ENCODE data around the gene HPCAL1. TPM values are rescaled to one million over a fixed set of nuclear protein-coding genes. Genes with fewer than 3 reads are reported as not detected.

The HPCAL1 gene
- total and polyA plus RNA-seq, 10 of the 15 experiments (the other 5 are each of a cell fraction or from before 2014, with no cell fraction given), result 0.40 to 12.8 (median 7.9) TPM

DNA sequence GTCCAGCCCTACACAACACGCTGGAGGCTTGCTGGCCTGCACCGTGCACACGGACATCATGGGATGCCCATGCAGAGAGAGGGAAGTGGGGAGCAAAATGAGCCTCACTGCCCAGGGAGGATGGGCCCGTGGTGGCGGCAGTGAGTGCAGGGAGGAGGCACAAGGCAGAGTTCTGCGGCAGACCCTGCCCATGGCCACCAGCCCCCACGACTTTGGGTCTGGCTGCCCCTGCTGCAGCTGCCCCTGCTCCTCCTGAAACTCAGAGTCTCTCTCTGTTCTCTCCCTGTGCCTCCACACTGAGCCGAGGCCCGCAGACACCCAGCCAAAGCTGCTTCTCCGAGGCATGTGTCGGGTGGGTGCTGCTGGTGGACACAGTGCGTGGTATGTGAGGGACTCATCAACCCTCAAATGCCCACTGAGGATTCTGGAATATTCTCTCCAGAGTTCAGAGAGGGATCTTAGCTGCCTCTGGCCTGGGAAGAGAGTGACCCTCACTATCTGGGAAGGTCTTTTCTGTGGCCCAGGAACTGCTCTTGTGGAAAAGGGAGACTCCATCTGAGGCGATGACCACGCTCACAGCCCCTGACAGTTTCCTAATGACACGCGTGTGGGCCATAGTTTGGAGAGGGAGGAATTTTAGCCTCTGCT is 45.1 kb upstream of the HPCAL1 start:
- Histone ChIP-seq H2AFZ (ENCODE audit: control insufficient read depth, low read depth, low read length) (no peak overlapping the region), H3K4me3 (no peak overlapping the region), H3K27ac (ENCODE audit: control insufficient read depth, insufficient read depth) (no peak overlapping the region), H3K9ac (ENCODE audit: control insufficient read depth, insufficient read depth, low read length) (no peak overlapping the region), H3K27me3 (replicated peaks in 1 of 2; ENCODE audit: control insufficient read depth in 2 of 2, insufficient read depth in 2 of 2, low read length in 1 of 2) (peaks cover 0 to 3% of the 10 kb centered on the region in 2 experiments; a peak in 3 of 4 replicates), H3K36me3 (ENCODE audit: control insufficient read depth in 2 of 2, insufficient read depth in 2 of 2, low read length in 1 of 2) (no peaks in the 10 kb centered on the region), H3K4me1 (ENCODE audit: control insufficient read depth, insufficient read depth, low read length) (no peaks in the 10 kb centered on the region), H3K9me3 (replicated peaks; ENCODE audit: control insufficient read depth, insufficient read depth, low read length) (no peaks in the 10 kb centered on the region), H4K20me1 (ENCODE audit: control insufficient read depth, insufficient read depth) (no peaks in the 10 kb centered on the region), H3K4me2 (ENCODE audit: control insufficient read depth, insufficient read depth) (no peak overlapping the region), H3K79me2 (ENCODE audit: control insufficient read depth, insufficient read depth, low read length) (no peaks in the 10 kb centered on the region)
- ChIA-PET RAD21 (ENCODE audit: unreplicated experiment) (no interaction called here), SMC1A (ENCODE audit: uncharacterized antibody, unreplicated experiment) (no interaction called here), CTCF (no interaction called here), POLR2A (no interaction called here)
- no peak for FAIRE-seq
- TF ChIP-seq IKZF2 (IDR thresholded peaks at IDR 0.05) (no peak), KDM1A (IDR thresholded peaks at IDR 0.05; ENCODE audit: borderline replicate concordance) (no peak), NR2C2 (IDR thresholded peaks at IDR 0.05; ENCODE audit: borderline replicate concordance, control insufficient read depth, insufficient read length, low read depth) (no peak), TBL1XR1 (IDR thresholded peaks at IDR 0.05; ENCODE audit: low read depth, low read length) (no peak), KAT2A (conservative IDR thresholded peaks at IDR 0.05; ENCODE audit: control insufficient read depth, low read depth, low read length) (no peak), CBX3 (IDR thresholded peaks at IDR 0.05; ENCODE audit: borderline replicate concordance, low read depth) (no peak)
- TF ChIP-seq, protein P1, sequence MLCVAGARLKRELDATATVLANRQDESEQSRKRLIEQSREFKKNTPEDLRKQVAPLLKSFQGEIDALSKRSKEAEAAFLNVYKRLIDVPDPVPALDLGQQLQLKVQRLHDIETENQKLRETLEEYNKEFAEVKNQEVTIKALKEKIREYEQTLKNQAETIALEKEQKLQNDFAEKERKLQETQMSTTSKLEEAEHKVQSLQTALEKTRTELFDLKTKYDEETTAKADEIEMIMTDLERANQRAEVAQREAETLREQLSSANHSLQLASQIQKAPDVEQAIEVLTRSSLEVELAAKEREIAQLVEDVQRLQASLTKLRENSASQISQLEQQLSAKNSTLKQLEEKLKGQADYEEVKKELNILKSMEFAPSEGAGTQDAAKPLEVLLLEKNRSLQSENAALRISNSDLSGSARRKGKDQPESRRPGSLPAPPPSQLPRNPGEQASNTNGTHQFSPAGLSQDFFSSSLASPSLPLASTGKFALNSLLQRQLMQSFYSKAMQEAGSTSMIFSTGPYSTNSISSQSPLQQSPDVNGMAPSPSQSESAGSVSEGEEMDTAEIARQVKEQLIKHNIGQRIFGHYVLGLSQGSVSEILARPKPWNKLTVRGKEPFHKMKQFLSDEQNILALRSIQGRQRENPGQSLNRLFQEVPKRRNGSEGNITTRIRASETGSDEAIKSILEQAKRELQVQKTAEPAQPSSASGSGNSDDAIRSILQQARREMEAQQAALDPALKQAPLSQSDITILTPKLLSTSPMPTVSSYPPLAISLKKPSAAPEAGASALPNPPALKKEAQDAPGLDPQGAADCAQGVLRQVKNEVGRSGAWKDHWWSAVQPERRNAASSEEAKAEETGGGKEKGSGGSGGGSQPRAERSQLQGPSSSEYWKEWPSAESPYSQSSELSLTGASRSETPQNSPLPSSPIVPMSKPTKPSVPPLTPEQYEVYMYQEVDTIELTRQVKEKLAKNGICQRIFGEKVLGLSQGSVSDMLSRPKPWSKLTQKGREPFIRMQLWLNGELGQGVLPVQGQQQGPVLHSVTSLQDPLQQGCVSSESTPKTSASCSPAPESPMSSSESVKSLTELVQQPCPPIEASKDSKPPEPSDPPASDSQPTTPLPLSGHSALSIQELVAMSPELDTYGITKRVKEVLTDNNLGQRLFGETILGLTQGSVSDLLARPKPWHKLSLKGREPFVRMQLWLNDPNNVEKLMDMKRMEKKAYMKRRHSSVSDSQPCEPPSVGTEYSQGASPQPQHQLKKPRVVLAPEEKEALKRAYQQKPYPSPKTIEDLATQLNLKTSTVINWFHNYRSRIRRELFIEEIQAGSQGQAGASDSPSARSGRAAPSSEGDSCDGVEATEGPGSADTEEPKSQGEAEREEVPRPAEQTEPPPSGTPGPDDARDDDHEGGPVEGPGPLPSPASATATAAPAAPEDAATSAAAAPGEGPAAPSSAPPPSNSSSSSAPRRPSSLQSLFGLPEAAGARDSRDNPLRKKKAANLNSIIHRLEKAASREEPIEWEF (IDR thresholded peaks at IDR 0.05; ENCODE audit: insufficient replicate concordance, low read depth, low read length), result no peak
- TF ChIP-seq, protein P2, sequence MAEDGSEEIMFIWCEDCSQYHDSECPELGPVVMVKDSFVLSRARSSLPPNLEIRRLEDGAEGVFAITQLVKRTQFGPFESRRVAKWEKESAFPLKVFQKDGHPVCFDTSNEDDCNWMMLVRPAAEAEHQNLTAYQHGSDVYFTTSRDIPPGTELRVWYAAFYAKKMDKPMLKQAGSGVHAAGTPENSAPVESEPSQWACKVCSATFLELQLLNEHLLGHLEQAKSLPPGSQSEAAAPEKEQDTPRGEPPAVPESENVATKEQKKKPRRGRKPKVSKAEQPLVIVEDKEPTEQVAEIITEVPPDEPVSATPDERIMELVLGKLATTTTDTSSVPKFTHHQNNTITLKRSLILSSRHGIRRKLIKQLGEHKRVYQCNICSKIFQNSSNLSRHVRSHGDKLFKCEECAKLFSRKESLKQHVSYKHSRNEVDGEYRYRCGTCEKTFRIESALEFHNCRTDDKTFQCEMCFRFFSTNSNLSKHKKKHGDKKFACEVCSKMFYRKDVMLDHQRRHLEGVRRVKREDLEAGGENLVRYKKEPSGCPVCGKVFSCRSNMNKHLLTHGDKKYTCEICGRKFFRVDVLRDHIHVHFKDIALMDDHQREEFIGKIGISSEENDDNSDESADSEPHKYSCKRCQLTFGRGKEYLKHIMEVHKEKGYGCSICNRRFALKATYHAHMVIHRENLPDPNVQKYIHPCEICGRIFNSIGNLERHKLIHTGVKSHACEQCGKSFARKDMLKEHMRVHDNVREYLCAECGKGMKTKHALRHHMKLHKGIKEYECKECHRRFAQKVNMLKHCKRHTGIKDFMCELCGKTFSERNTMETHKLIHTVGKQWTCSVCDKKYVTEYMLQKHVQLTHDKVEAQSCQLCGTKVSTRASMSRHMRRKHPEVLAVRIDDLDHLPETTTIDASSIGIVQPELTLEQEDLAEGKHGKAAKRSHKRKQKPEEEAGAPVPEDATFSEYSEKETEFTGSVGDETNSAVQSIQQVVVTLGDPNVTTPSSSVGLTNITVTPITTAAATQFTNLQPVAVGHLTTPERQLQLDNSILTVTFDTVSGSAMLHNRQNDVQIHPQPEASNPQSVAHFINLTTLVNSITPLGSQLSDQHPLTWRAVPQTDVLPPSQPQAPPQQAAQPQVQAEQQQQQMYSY (CRISPR knock-in tag; IDR thresholded peaks at IDR 0.05), result no peak
- TF ChIP-seq, protein P3, sequence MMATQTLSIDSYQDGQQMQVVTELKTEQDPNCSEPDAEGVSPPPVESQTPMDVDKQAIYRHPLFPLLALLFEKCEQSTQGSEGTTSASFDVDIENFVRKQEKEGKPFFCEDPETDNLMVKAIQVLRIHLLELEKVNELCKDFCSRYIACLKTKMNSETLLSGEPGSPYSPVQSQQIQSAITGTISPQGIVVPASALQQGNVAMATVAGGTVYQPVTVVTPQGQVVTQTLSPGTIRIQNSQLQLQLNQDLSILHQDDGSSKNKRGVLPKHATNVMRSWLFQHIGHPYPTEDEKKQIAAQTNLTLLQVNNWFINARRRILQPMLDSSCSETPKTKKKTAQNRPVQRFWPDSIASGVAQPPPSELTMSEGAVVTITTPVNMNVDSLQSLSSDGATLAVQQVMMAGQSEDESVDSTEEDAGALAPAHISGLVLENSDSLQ (IDR thresholded peaks at IDR 0.05), result no peak
- in situ Hi-C loops (cut with MboI) (no loop called here), intact Hi-C loops (cut with micrococcal nuclease; ENCODE audit: unreplicated experiment) (no loop called here)
- no TSS peak for BruUV-seq (replicated peaks)
- 30% methylated on average over 16 of the region's 16 CpGs for WGBS (ENCODE audit: insufficient coverage, insufficient replicate concordance, low lambda C conversion rate, missing lambda C conversion rate)
- DNase-seq (ENCODE audit: low read depth, low spot score), result no peak
- ATAC-seq, result no peak
